OCI-LY1 (cell line): Measurements from ENCODE around the gene TRMU.

Experiments used
- H2AFZ ChIP-seq: fragments of 200-600 bp; sonication (generic), shearing (Covaris generic); 2 replicates; pipeline ENCODE4 v1.6.0; 2014; ENCODE audit warnings: antibody characterized with exemption, mild to moderate bottlenecking, low read length
- H3F3A ChIP-seq: fragments of 200-600 bp; sonication (generic), shearing (Covaris generic); 2 replicates; pipeline ENCODE4 v1.6.0; 2014; ENCODE audit warnings: mild to moderate bottlenecking, antibody characterized with exemption, low read length, moderate library complexity; ENCODE audit not compliant: insufficient read depth
- H3K27ac ChIP-seq: fragments of 200-600 bp; sonication (generic); 2 replicates; pipeline ENCODE4 v1.5.1; 2014; ENCODE audit warnings: low read length, mixed run types, mild to moderate bottlenecking, low read depth; ENCODE audit not compliant: poor library complexity, severe bottlenecking
- H3K27me3 ChIP-seq: fragments of 200-600 bp; sonication (generic); 2 replicates; pipeline ENCODE4 v1.6.0; 2014; ENCODE audit warnings: antibody characterized with exemption, mild to moderate bottlenecking, low read length, moderate library complexity; ENCODE audit not compliant: insufficient read depth
- H3K36me3 ChIP-seq: fragments of 200-600 bp; sonication (generic); 2 replicates; pipeline ENCODE4 v1.6.1; 2014; ENCODE audit warnings: mild to moderate bottlenecking, antibody characterized with exemption, low read length, moderate library complexity, mixed read lengths; ENCODE audit not compliant: insufficient read depth
- H3K4me1 ChIP-seq: fragments of 200-600 bp; sonication (generic); 2 replicates; pipeline ENCODE4 v1.5.1; 2014; ENCODE audit warnings: mild to moderate bottlenecking, low read length, moderate library complexity; ENCODE audit not compliant: insufficient read depth, severe bottlenecking
- H3K4me2 ChIP-seq: fragments of 200-600 bp; sonication (generic), shearing (Covaris generic); 2 replicates; pipeline ENCODE4 v1.6.1; 2014; ENCODE audit warnings: low read length
- H3K4me3 ChIP-seq: fragments of 200-600 bp; sonication (generic); 2 replicates; pipeline ENCODE4 v1.5.1; 2014; ENCODE audit warnings: low read length, low read depth, mild to moderate bottlenecking, mixed read lengths; ENCODE audit not compliant: poor library complexity, severe bottlenecking
- H3K79me2 ChIP-seq: fragments of 200-600 bp; shearing (Covaris generic); 2 replicates; pipeline ENCODE4 v1.6.1; 2016; ENCODE audit warnings: mixed run types, low read length, mixed read lengths; ENCODE audit not compliant: insufficient read depth
- H3K9ac ChIP-seq: fragments of 200-600 bp; sonication (generic), shearing (Covaris generic); 2 replicates; pipeline ENCODE4 v1.6.1; 2014; ENCODE audit warnings: mild to moderate bottlenecking, low read length, mixed read lengths
- H3K9me2 ChIP-seq: fragments of 200-600 bp; sonication (generic), shearing (Covaris generic); 2 replicates; pipeline ENCODE4 v1.6.1; 2014; ENCODE audit warnings: low read depth, mild to moderate bottlenecking, low read length, mixed read lengths
- H3K9me3 ChIP-seq: fragments of 200-600 bp; shearing (Covaris generic); 2 replicates; pipeline ENCODE4 v1.6.1; 2014; ENCODE audit warnings: low read length, mixed read lengths
- H4K20me1 ChIP-seq: fragments of 200-600 bp; sonication (generic), shearing (Covaris generic); 2 replicates; pipeline ENCODE4 v1.6.0; 2016; ENCODE audit warnings: mild to moderate bottlenecking, low read length; ENCODE audit not compliant: insufficient read depth
- CTCF ChIP-seq: fragments of 200-600 bp; sonication (generic), shearing (Covaris generic); IDR thresholded peaks from 2 replicates; pipeline ENCODE4 v1.5.1; 2017; ENCODE audit warnings: mild to moderate bottlenecking, antibody characterized with exemption, low read length, moderate library complexity, mixed read lengths
- EZH2 ChIP-seq: fragments of 200-600 bp; sonication (generic), shearing (Covaris generic); IDR thresholded peaks from 2 replicates; pipeline ENCODE4 v1.8.0; 2017; ENCODE audit warnings: borderline replicate concordance, mixed run types, mild to moderate bottlenecking, antibody characterized with exemption, low read length, moderate library complexity, mixed read lengths

TRMU gene

GRCh38 chr22:46352276-46352675 is 16.8 kb downstream of the TRMU start:
- H3K4me1 ChIP-seq: peaks cover 11% of the 10 kb centered on the region
- H3K9me2 ChIP-seq: no peaks in the 10 kb centered on the region
- H3K9ac ChIP-seq: no peak overlapping the region
- H3K79me2 ChIP-seq: no peaks in the 10 kb centered on the region
- TF ChIP-seq EZH2: no peak
- TF ChIP-seq CTCF: no peak
- H3K4me3 ChIP-seq: no peak overlapping the region
- H3K4me2 ChIP-seq: no peak overlapping the region
- H3F3A ChIP-seq: no peaks in the 10 kb centered on the region
- H3K27ac ChIP-seq: peak overlapping the region; percentile 21
- H3K27me3 ChIP-seq: no peaks in the 10 kb centered on the region
- H2AFZ ChIP-seq: no peak overlapping the region
- peaks cover 97% of the 10 kb centered on the region for H3K36me3 ChIP-seq
- H4K20me1 ChIP-seq: no peaks in the 10 kb centered on the region
- no peaks in the 10 kb centered on the region for H3K9me3 ChIP-seq

- H2AFZ ChIP-seq: no peak overlapping the region
- no peak overlapping the region for H3K4me2 ChIP-seq
- H3K9ac ChIP-seq: no peak overlapping the region
- TF ChIP-seq EZH2 (no peak), CTCF (no peak)
- H3K4me1 ChIP-seq: peaks cover 11% of the 10 kb centered on the region
- no peak overlapping the region for H3K4me3 ChIP-seq
- no peaks in the 10 kb centered on the region for H3F3A ChIP-seq
- H3K9me2 ChIP-seq: no peaks in the 10 kb centered on the region
- no peaks in the 10 kb centered on the region for H4K20me1 ChIP-seq
- no peaks in the 10 kb centered on the region for H3K79me2 ChIP-seq
- H3K27ac ChIP-seq: peak overlapping the region; percentile 21
- H3K27me3 ChIP-seq: no peaks in the 10 kb centered on the region
- no peaks in the 10 kb centered on the region for H3K9me3 ChIP-seq
- peaks cover 96% of the 10 kb centered on the region for H3K36me3 ChIP-seq
Measured at GRCh38 chr22:46352691-46353386, 17.3 kb downstream of the TRMU start.

- Histone ChIP-seq H3K4me3 (no peak overlapping the region), H3K9ac (no peak overlapping the region), H4K20me1 (no peaks in the 10 kb centered on the region), H3K4me1 (peaks cover 11% of the 10 kb centered on the region), H3K9me3 (no peaks in the 10 kb centered on the region), H3K27ac (peak overlapping the region; percentile 21), H3K36me3 (peaks cover 88% of the 10 kb centered on the region), H2AFZ (no peak overlapping the region), H3K9me2 (no peaks in the 10 kb centered on the region), H3K27me3 (no peaks in the 10 kb centered on the region), H3K4me2 (no peak overlapping the region), H3F3A (no peaks in the 10 kb centered on the region), H3K79me2 (no peaks in the 10 kb centered on the region)
- TF ChIP-seq EZH2 (no peak), CTCF (no peak)
Measured at GRCh38 chr22:46353483-46354105, 18.1 kb downstream of the TRMU start.
